PFSK-1 (cell line): ENCODE measurements around the gene IL3.

Source experiments
- FOXP2 ChIP-seq: optimal IDR thresholded peaks from 2 replicates; pipeline ENCODE3; 2011; ENCODE audit warnings: borderline replicate concordance, control low read depth, inconsistent platforms; ENCODE audit not compliant: insufficient read depth; ENCODE audit errors: extremely low read length, extremely low read depth
- POLR2AphosphoS5 ChIP-seq: IDR thresholded peaks from 2 replicates; pipeline ENCODE4 v1.6.1; 2012; ENCODE audit warnings: low read depth, mild to moderate bottlenecking, control low read depth, low read length, moderate library complexity
- REST ChIP-seq, 2 experiments: IDR thresholded peaks; 2 replicates each; pipeline versions ENCODE4 v1.6.1 to v1.8.0; 2011 to 2012; ENCODE audit warnings: low read depth in 2 of 2, low read length in 2 of 2, control low read depth in 1 of 2, inconsistent platforms in 1 of 2, mild to moderate bottlenecking in 1 of 2, moderate library complexity in 1 of 2; ENCODE audit not compliant: insufficient read depth in 1 of 2
- SIN3A ChIP-seq: IDR thresholded peaks from 2 replicates; pipeline ENCODE4 v1.6.1; 2012; ENCODE audit warnings: mild to moderate bottlenecking, low read length, moderate library complexity, borderline replicate concordance; ENCODE audit not compliant: insufficient read depth
- TAF1 ChIP-seq: IDR thresholded peaks from 2 replicates; pipeline ENCODE4 v1.6.1; 2012; ENCODE audit warnings: low read length, control low read depth, borderline replicate concordance; ENCODE audit not compliant: insufficient read depth

Gene IL3

GRCh38 chr5:132064738-132065331 lies 4.4 kb downstream of the IL3 start:
- TF ChIP-seq FOXP2: no peak

DNA sequence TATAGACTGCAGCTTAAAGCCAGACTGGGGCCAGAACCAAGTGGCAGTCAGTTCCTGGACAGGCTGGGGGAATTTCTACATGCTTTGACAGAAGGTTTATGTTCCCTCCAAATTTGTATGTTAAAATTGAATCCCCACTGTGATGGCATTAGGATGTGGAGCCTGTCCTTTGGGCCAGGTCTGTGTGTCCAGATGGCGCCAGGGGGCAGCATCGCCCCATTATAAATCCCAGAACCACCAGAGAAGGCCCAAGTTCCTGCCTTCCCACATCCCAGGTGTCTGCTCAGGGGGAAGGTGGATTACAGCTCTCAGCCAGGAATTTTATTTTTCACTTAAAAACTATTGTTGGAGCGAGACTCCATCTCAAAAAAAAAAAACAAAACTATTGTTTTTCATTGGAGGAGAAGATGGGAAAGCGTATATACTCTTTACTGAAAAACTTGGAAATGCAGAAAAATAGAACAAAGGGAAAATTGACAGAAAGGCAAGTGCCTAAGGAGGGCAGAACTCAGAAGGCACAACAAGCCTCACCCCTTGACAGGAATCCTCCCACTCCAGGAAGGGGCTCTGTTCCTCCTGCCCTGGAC lies 5.0 kb downstream of the IL3 start:
- TF ChIP-seq POLR2AphosphoS5: no peak
- no peak for TF ChIP-seq FOXP2
- TF ChIP-seq SIN3A: no peak
- TF ChIP-seq REST (IDR thresholded peaks at IDR 0.05; ENCODE audit: insufficient read depth in 1 of 2, low read depth in 2 of 2, low read length in 2 of 2): no peak
- no peak for TF ChIP-seq TAF1

DNA sequence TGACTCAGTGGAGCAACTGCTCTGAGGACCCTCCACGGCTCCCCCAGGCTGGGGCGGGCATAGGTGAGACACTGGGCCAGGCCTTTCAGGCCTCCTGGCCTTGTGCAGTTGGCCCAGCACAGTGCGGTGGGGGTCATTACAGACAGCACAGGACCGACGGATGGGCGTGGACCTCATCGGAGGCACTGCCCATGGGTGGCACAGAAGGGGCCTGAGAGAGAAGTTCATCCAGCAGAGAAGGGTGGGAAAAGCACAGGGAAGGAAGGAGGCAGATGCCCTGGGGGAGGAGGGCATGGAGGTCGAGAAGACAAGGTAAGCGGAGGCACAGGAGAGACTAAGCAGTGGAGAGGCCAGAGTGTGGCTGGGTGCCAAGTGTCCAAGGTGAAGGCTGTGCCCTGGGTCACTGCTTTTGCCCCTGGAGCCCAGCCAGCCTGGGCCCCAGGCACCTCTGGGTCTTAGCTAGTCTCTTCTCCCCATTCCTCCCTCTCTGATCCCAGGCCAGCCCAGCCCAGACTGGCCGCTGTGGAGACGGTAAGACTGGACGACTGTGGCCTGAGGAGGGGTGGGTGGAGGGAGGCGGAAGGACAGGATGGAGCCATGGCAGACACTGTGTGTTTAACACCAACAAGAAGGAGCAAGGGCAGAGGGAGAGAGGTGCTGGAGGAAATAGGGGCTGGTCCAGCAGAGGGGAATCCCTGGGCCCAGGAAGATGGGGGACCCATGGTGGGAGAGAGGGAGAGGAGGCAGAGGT lies 5.7 kb downstream of the IL3 start:
- no peak for TF ChIP-seq TAF1
- TF ChIP-seq SIN3A: no peak
- no peak for TF ChIP-seq FOXP2
- no peak for TF ChIP-seq POLR2AphosphoS5
- no peak for TF ChIP-seq REST (IDR thresholded peaks at IDR 0.05; ENCODE audit: insufficient read depth in 1 of 2, low read depth in 2 of 2, low read length in 2 of 2)

DNA sequence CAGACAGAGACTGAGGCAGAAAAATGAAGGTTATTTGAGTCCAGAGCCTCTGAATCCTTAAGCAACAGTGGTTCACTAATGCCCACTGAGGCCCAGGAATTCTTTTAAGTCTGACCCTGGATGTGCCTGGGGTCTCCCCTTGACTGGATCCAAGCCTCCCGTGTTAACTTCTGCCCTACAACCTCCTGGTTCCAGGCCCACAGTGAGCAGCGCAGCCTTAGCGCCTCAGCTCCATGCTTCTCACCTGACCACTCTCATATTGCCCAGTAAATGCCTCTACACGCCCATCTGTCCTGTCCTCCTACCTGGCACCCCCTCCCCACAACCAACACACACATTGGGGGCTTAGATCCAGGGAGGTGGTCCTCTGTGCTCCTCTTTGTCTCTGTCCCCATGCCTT lies 6.4 kb downstream of the IL3 start:
- TF ChIP-seq REST (IDR thresholded peaks at IDR 0.05; ENCODE audit: insufficient read depth in 1 of 2, low read depth in 2 of 2, low read length in 2 of 2) (no peak), FOXP2 (no peak), SIN3A (no peak), TAF1 (no peak), POLR2AphosphoS5 (no peak)

GRCh38 chr5:132067451-132067850 lies 7.0 kb downstream of the IL3 start:
- TF ChIP-seq SIN3A: no peak
- TF ChIP-seq FOXP2: no peak
- TF ChIP-seq POLR2AphosphoS5: no peak
- no peak for TF ChIP-seq REST (IDR thresholded peaks at IDR 0.05; ENCODE audit: insufficient read depth in 1 of 2, low read depth in 2 of 2, low read length in 2 of 2)
- TF ChIP-seq TAF1: no peak
